NCI-H526 treated with DMSO at 0.1 percent for 48 hours (cell line): Measurements from ENCODE around the gene ACTR1A.
"Not testable (repeated sequence)": the region's sequence is repeated elsewhere in the genome, so short reads cannot be mapped to it uniquely, and the experiment has no call there.

Experiments
- DNase-seq: peaks from one replicate; lab custom pipeline; 2025; lab: John Stamatoyannopoulos, UW

Gene ACTR1A

DNA sequence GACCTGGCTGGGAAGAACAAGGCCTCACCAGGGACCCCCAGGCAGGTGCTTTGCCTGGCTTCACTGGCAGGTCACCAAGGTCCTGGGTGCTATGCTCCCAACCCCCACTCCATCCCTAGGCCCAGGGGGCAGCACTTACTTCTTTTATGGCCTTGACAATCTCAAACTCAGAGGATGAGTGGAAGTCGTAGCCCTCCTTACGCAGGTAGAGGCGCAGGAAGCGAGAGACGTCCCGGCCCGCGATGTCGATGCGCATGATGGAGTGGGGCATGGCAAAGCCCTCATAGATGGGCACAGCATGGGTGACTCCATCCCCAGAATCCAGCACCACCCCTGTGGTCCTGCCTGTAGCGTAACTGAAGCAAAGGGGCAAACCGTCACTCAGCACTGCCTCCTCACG is 18.5 kb downstream of the ACTR1A start:
- no peak for DNase-seq

DNA sequence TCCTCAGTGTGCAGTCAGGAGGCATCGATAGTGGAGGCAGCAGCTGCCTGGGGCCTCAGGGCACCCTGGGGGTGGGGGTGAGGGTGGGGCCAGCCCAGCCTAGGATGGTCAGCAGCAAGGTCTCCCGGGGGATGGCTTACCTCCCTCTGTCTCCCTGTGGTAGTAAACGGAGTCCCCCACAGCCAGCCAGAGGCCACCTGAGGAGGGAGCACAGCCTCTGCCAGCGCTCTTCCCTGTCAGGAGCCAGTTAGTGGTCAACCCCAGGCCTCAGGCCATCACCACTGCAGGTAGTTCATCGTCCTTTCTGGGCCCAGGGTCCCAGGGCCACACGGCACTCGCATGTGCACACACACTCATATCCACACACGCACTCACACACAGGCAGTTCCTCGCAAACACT is 22.1 kb downstream of the ACTR1A start:
- no peak for DNase-seq

DNA sequence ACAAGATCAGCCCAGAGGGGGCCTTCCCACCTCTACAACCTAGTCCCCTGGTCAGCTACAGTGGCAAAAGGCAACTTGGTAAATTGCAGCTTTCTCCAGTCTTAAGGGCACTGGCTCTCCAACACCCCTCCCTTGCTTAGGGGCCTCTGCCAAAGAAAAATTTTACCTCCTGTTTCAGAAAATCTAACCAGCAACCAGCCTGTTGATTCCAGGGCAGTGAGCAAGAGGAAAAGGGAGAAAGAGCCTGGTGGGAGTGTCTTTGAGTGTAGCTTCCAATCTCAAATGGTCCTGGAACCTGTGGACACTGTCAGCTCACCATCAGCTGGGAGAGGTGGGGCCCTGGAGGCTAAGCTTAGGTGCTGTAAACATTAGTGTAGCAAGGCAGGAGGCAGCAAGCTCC is 22.9 kb downstream of the ACTR1A start:
- no peak for DNase-seq

GRCh38 chr10:102476466-102477141 is 25.9 kb downstream of the ACTR1A start:
- DNase-seq, result no peak

GRCh38 chr10:102475451-102476040 is 27.0 kb downstream of the ACTR1A start:
- DNase-seq, result no peak

GRCh38 chr10:102473445-102474331 is 28.8 kb downstream of the ACTR1A start:
- DNase-seq, result no peak

DNA sequence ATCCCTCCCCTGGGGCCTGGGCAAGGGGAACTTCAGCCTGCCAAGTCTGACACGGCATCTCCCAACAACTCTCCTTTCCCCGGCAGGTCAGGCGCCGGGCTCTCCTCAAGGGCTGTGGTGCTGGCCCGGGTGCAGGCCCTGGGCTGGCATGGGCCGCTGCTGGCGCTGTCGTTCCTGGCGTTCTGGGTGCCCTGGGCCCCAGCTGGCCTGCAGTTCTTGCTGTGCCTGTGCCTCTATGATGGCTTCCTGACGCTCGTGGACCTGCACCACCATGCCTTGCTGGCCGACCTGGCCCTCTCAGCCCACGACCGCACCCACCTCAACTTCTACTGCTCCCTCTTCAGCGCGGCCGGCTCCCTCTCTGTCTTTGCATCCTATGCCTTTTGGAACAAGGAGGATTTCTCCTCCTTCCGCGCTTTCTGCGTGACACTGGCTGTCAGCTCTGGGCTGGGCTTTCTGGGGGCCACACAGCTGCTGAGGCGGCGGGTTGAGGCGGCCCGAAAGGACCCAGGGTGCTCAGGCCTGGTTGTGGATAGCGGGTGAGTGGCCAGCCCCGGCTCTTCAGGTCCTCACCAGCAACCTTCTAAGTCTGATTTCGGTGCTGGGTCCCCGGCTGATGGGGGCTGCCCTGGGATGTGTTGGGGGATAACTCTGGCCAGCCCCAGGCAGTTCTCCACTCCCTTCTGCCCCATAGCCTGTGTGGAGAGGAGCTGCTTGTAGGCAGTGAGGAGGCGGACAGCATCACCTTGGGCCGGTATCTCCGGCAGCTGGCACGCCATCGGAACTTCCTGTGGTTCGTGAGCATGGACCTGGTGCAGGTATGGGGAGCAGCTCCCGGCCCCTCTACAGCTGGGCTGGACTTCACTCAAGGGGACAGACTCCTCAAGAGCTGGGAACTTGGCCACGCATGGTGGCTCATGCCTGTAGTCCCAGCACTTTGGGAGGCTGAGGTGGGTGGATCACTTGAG is 31.6 kb downstream of the ACTR1A start:
- no peak for DNase-seq

DNA sequence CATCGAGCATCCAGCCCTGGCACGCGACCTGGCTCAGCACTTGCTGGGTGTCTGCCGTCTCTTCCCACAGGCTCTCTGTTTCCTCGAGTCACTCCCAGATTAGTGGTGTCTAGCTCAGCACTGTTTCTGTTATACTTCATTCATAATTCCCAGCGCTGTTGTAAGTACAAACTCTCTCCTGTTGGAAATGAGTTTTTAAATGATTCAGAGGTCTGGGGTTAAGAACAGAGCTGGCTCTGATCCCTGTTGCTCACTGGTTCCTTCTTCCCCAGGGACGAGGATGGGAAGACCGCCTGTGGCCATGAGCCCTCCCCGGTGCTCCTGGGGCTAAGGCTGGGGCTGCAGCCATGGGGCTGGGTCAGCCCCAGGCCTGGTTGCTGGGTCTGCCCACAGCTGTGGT is 33.8 kb downstream of the ACTR1A start:
- no peak for DNase-seq

GRCh38 chr10:102467971-102468438 is 34.5 kb downstream of the ACTR1A start:
- no peak for DNase-seq

DNA sequence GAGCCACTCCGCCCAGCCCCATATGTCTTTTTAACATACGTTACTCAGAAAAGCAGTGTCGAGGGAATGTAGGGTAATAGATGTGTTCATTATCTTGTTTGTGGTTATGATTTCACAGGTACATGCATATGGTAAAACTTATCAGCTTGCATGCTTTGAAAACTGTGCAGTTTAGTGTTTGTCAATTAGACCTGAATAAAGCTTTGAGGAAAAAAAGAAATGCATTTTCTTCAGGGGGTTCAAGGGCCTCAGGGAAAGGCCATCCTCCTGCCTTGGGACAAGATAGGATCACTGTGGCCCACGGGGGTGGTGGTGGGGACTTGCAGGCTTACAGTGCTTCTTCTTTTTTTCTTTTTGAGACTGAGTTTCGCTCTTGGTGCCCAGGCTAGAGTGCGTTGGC is 35.2 kb downstream of the ACTR1A start:
- DNase-seq, result no peak

DNA sequence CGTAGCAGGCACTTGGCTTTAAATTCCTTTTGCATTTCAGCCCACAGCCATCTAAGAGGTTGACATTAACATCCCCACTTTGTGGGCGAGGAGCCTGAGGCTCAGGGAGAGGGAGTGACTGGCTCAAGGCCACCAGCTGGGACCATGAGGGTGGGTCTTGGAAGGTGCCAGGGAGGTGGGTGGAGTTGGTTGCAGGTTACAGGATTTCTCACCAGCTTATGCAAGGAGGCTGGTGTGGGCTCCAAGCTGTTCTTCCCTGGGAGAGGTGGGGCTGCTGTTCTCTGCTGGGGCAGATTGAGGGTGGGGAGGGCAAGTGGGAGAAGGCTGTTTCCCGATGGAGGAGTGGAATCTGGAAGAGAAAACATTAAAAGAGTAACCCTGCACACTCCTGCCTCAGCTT is 37.0 kb downstream of the ACTR1A start:
- no peak for DNase-seq

DNA sequence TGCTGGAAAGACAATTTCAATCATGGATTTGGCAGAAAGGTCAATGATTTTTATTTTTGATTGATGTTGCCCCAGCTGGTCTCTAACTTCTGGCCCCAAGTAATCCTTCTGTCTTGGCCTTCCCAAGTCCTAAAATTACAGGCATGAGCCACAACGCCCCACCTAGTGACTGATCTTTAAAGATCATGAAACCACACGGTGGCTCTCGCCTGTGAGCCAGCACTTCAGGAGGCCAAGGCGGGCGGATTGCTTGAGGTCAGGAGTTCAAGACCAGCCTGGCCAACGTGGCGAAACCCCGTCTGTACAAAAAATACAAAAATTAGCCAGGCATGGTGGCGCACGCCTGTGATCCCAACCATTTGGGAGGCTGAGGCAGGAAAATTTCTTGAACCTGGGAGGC is 38.5 kb downstream of the ACTR1A start:
- DNase-seq, result no peak

- DNase-seq, result no peak
These were observed 39.9 kb downstream of the ACTR1A start for GRCh38 chr10:102462512-102463054.

DNA sequence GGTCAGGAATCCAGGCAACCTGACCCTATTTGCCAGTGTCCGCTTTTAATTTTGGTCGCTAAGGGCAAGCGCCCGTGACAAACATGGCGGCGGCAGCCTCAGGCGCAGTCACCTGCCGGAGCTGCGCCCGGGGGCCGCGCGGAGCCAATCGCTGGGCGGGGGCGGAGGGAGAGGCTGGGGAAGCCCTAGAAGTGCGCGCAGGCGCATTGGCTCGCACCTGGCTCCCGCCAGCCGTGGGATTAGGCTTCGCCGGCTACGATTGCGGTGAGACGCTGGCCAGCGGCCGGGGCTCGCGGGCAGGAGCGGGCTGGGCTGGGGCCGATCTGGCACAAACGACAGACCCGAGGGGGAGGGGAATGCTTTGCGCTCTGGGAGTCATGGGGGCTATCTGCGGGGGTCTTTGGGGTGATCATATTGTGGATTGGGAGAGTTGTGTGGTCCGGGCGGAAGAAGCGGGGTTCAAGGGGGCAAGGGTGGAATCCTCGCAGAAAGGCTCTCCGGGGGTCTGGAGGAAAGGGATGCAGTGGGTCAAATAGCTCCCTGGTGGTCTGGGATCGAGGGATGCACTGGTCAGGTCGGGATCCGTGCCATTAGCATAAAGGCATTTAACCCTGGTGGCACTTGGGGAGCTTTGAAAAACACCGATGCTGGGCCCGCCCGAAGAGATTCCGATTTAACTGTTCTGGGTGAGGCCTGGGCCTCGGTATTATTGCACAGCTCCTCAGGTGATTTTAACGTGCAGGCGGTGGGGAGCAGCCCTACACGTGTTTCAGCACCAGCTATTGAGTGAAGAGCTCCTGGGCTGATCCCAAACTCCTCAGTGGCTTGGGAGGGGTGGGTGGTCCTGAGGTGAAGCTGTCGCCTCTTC is 41.1 kb downstream of the ACTR1A start:
- peak; percentile 64 for DNase-seq

DNA sequence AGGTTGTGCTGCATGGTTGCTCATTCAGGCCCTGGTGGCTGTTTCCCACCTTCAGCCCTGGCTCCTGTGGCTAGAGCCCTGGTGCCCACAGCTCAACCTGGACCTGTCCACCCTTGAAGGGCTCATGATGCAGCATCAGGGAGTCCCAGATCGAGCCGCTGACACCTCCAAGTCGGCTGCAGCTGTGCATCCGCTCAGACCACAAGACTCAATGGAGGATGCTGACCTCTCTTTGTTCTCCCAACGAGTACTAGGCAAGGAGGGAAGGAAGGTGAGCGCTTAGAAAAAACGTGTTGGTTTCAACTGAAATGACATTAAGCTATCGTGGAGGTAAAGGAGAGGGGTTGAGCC is 41.7 kb downstream of the ACTR1A start:
- no peak for DNase-seq

GRCh38 chr10:102458656-102459055 is 43.9 kb downstream of the ACTR1A start:
- DNase-seq, result no peak

DNA sequence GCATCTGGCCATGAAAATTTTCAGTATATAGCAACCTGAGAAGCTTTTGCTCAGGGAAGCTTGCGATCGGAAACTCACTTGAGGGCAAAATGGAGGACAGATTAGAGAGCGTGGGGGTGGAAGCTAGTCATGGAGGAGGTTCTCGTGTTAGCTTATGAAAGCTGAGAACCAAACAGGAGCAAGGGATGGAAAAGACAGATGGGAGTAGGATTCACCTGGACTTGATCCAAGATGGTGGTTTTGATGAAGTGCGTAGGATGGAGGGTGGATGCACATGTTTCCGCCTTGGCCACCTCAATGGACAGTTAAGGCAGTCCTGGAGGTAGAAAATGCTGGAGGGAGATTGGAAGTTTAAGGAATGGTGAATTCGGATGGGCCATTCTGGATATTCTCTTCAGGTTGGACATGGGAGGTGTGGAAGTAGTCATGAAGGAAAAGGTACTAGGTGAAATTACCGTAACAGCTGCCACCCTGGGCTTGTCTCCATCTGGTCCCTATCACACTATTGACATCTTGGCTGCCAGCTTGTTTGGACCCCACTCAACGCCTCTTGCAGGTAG is 44.8 kb downstream of the ACTR1A start:
- DNase-seq, result no peak

DNA sequence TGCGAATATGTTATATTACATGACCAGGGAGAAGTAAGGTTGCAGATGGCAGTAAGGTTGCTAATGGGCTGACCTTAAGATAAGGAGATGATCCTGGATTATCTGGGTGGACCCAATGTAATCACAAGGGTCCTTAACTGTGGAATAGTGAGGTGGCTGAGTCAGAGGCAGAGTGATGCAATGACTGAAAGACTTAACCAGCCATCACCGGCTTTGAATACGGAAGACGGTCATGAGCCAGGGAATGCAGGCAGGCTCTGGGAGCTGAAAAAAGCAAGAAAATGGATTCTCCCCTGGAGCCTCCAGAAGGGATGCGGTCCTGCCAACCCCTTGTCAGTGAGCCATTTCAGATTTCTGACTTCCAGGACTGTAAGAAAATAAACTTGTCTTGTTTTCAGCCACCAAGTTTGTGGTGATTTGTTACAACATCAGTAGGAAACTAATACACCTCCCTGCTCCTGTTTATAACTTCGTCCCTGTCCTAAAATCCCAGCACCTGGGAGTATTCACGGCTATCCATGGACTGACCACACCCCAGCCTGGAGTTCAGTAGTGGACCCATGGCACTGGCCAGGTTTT is 46.5 kb downstream of the ACTR1A start:
- DNase-seq, result no peak

DNA sequence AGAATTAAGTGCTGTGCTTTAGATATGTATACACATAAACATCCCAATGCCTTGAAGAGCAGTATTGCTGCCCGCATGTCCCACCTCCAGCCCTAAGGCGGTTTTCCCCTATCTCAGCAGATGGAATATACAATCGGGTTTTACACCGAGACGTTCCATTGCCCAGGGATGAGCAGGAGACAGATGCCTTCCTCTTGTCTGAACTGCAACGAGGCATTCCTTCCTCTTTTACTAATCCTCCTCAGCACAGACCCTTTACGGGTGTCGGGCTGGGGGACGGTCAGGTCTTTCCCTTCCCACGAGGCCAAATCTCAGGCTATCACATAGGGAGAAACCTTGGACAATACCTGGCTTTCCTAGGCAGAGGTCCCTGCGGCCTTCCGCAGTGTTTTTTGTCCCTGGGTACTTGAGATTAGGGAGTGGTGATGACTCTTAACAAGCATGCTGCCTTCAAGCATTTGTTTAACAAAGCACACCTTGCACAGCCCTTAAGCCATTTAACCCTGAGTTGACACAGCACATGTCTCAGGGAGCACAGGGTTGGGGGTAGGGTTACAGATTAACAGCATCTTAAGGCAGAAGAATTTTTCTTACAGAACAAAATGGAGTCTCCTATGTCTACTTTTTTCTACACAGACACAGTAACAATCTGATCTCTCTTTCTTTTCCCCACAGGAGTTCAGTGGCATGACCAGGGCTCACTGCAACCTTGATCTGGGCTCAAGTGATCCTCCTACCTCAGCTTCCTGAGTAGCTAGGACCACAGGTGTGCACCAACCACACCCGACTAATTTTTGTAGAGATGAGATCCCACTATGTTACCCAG is 47.6 kb downstream of the ACTR1A start:
- DNase-seq, result not testable (repeated sequence)
